Left ventricle myocardium inferior (tissue), 1 donor: Measurements from ENCODE around the gene ZNF579. TPM values are rescaled to one million over a fixed set of nuclear protein-coding genes. Genes with fewer than 3 reads are reported as not detected.
A peak's percentile ranks its signal among the peaks of the same experiment; 100 is the strongest.

ENCODE experiments used
- DNase-seq: peaks from one replicate; pipeline ENCODE4 v3.0.0-alpha.2; 2020
- H3K27ac ChIP-seq: fragments of 200-600 bp; replicated peaks from 2 replicates; pipeline ENCODE4 v1.8.0; 2021
- H3K27me3 ChIP-seq: fragments of 200-600 bp; 2 replicates; pipeline ENCODE4 v1.8.0; 2021; ENCODE audit warnings: low read depth
- H3K36me3 ChIP-seq: fragments of 200-600 bp; 2 replicates; pipeline ENCODE4 v1.8.0; 2021
- H3K4me1 ChIP-seq: fragments of 200-600 bp; 2 replicates; pipeline ENCODE4 v1.8.0; 2021
- H3K4me3 ChIP-seq: fragments of 200-600 bp; 2 replicates; pipeline ENCODE4 v1.8.0; 2021; ENCODE audit warnings: mild to moderate bottlenecking, moderate library complexity
- H3K9me3 ChIP-seq: fragments of 200-600 bp; replicated peaks from 2 replicates; pipeline ENCODE4 v1.8.0; 2021
- CTCF ChIP-seq: fragments of 200-600 bp; IDR thresholded peaks from 2 replicates; pipeline ENCODE4 v1.8.0; 2021; ENCODE audit warnings: antibody characterized with exemption, mild to moderate bottlenecking, borderline replicate concordance
- intact Hi-C: fragments of 100-400 bp; cut with micrococcal nuclease; formaldehyde crosslinking; loops from one replicate; pipeline ENCODE4 v1.11.0; 2022
- total RNA-seq: library from RNA; stranded (reverse); fragmentation: NEBNext Ultra II Directional; extraction: Animal tissue kit (Norgen Biotek cat#: 25700); gene quantifications from one replicate; pipeline ENCODE4 v1.2.1, GENCODE V29; 2021
- donor health status: DM: no; HTN: yes; CAD: no; lungs with severe emphysema.

ZNF579 gene
- total RNA-seq, 1 donor from 2014 or later = 11.5 TPM

GRCh38 chr19:55538132-55538531, 42.5 kb downstream of the ZNF579 start:
- H3K9me3 ChIP-seq = no peaks in the 10 kb centered on the region
- no peak for DNase-seq
- intact Hi-C loops = no loop called here
- no peak for TF ChIP-seq CTCF
- H3K4me3 ChIP-seq = no peak overlapping the region
- no peaks in the 10 kb centered on the region for H3K4me1 ChIP-seq
- no peaks in the 10 kb centered on the region for H3K36me3 ChIP-seq
- no peak overlapping the region for H3K27ac ChIP-seq
- peaks cover 3% of the 10 kb centered on the region for H3K27me3 ChIP-seq

- Histone ChIP-seq H3K9me3 (no peaks in the 10 kb centered on the region), H3K4me1 (no peaks in the 10 kb centered on the region), H3K4me3 (no peak overlapping the region), H3K27me3 (peaks cover 3% of the 10 kb centered on the region), H3K27ac (no peak overlapping the region), H3K36me3 (no peaks in the 10 kb centered on the region)
- TF ChIP-seq CTCF = no peak
- DNase-seq = no peak
- intact Hi-C loops = no loop called here
Measured at GRCh38 chr19:55537741-55538111, 42.9 kb downstream of the ZNF579 start.

- no peaks in the 10 kb centered on the region for H3K36me3 ChIP-seq
- TF ChIP-seq CTCF = peak; percentile 51
- H3K9me3 ChIP-seq = no peaks in the 10 kb centered on the region
- H3K27me3 ChIP-seq = peaks cover 3% of the 10 kb centered on the region
- intact Hi-C loops = no loop called here
- H3K4me1 ChIP-seq = no peaks in the 10 kb centered on the region
- DNase-seq = no peak
- H3K4me3 ChIP-seq = peak within 1 kb of the TSS; percentile 56
- no peak within 1 kb of the TSS for H3K27ac ChIP-seq
Measured at GRCh38 chr19:55536951-55537740, 43.5 kb downstream of the ZNF579 start, which contains the start of gene SBK2. Gene SBK2, minus strand, starts transcription at chr19:55537133. Its CDS starts 839 bp downstream, at chr19:55536294.

- H3K4me1 ChIP-seq = no peaks in the 10 kb centered on the region
- no peaks in the 10 kb centered on the region for H3K9me3 ChIP-seq
- intact Hi-C loops = no loop called here
- peaks cover 6% of the 10 kb centered on the region for H3K27me3 ChIP-seq
- H3K36me3 ChIP-seq = no peaks in the 10 kb centered on the region
- no peak for DNase-seq
- peak overlapping the region; percentile 56 for H3K4me3 ChIP-seq
- no peak for TF ChIP-seq CTCF
- H3K27ac ChIP-seq = no peak overlapping the region
Measured at GRCh38 chr19:55536366-55536765, 44.3 kb downstream of the ZNF579 start.

- no peak for DNase-seq
- no peaks in the 10 kb centered on the region for H3K9me3 ChIP-seq
- TF ChIP-seq CTCF = no peak
- no peaks in the 10 kb centered on the region for H3K36me3 ChIP-seq
- peak overlapping the region; percentile 56 for H3K4me3 ChIP-seq
- no peaks in the 10 kb centered on the region for H3K4me1 ChIP-seq
- peaks cover 11% of the 10 kb centered on the region for H3K27me3 ChIP-seq
- H3K27ac ChIP-seq = no peak overlapping the region
- intact Hi-C loops = no loop called here
Measured at GRCh38 chr19:55535965-55536350, 44.7 kb downstream of the ZNF579 start.
